A375 (cell line): ENCODE measurements around the gene SYT7. TPM values are rescaled to one million over a fixed set of nuclear protein-coding genes. Genes with fewer than 3 reads are reported as not detected.

Experiments used
- small RNA-seq: library from RNA; depleted of rRNA; stranded (forward); fragments of <200 nt; gene quantifications from one replicate; pipeline ENCODE3, GENCODE V24; 2014
- total RNA-seq: library from RNA; depleted of rRNA; stranded (reverse); fragments of >200 nt; shearing (Covaris generic); gene quantifications from 2 replicates; pipeline ENCODE4 v1.2.3, GENCODE V29; 2014; rRNA removed

SYT7 gene
- total RNA-seq = 0.45 and 1.2 TPM in 2 replicates

GRCh38 chr11:61581030-61581928 is at the start of gene SYT7:
Gene SYT7, minus strand, starts transcription at chr11:61581076. Its CDS starts 256 bp downstream, at chr11:61580820.

GRCh38 chr11:61507962-61508861 is 72.7 kb downstream of the SYT7 start, which contains the start of gene LRRC10B:
Gene LRRC10B, plus strand, starts transcription at chr11:61508749. Its CDS starts 250 bp downstream, at chr11:61508999.

Small RNA genes lying within 50 kb of the gene (small RNA-seq; reads per million reads assigned to genes)
- not detected for gene MIR4488

Other genes starting within 250 kb of the SYT7 start
- gene DDB1, start 248.0 kb downstream of the SYT7 start, total RNA-seq = 273 and 282 TPM in 2 replicates
- gene TKFC, start 247.8 kb downstream of the SYT7 start, total RNA-seq = 81.3 and 98.6 TPM in 2 replicates
- 25.6 and 30.3 TPM in 2 replicates for gene CYB561A3, start 219.2 kb downstream of the SYT7 start, total RNA-seq
- 32.2 and 32.9 TPM in 2 replicates for gene TMEM138, start 218.7 kb downstream of the SYT7 start, total RNA-seq
- gene TMEM216, start 188.5 kb downstream of the SYT7 start, total RNA-seq = 9.3 and 10.7 TPM in 2 replicates
- gene CPSF7, start 151.1 kb downstream of the SYT7 start, total RNA-seq = 41.5 and 55.5 TPM in 2 replicates
- gene SDHAF2, start 151.0 kb downstream of the SYT7 start, total RNA-seq = 45.7 and 53.0 TPM in 2 replicates
- not detected in 2 replicates for gene LRRC10B, start 72.3 kb downstream of the SYT7 start, total RNA-seq
- 2.7 and 3.8 TPM in 2 replicates for gene DAGLA, start 99.3 kb upstream of the SYT7 start, total RNA-seq
- gene MYRF, start 171.6 kb upstream of the SYT7 start, total RNA-seq = 3.1 and 4.8 TPM in 2 replicates
- gene TMEM258, start 211.5 kb upstream of the SYT7 start, total RNA-seq = 99.8 and 137 TPM in 2 replicates
- 112 and 115 TPM in 2 replicates for gene FEN1, start 211.8 kb upstream of the SYT7 start, total RNA-seq
- 96.9 and 104 TPM in 2 replicates for gene FADS1, start 235.9 kb upstream of the SYT7 start, total RNA-seq
- gene FADS2, start 247.2 kb upstream of the SYT7 start, total RNA-seq = 10.9 and 13.8 TPM in 2 replicates